Activated naive CD4-positive, alpha-beta T cell treated with anti-CD3 and anti-CD28 coated beads, Interleukin-2, amount 50 U/mL, for 72 hours (primary cell): Measurements from ENCODE around the gene VCX2. TPM values are rescaled to one million over a fixed set of nuclear protein-coding genes. Genes with fewer than 3 reads are reported as not detected.
"Not testable (repeated sequence)": the region's sequence is repeated elsewhere in the genome, so short reads cannot be mapped to it uniquely, and the experiment has no call there.

Experiments
- ATAC-seq, 2 donors: fragments of 150-1000 bp; cut with Tn5 transposase; 2 replicates each; pipeline ENCODE4 v1.10.0; 2021; ENCODE audit warnings: mild to moderate bottlenecking in 2 of 2, moderate library complexity in 2 of 2
- DNase-seq, 2 donors: peaks; one replicate each; pipeline ENCODE4 v3.0.0; 2021 to 2022; ENCODE audit warnings: low spot score in 2 of 2
- H3K27ac Mint-ChIP-seq, 2 donors: one replicate each; pipeline ENCODE4 v1.8.0; 2022; ENCODE audit warnings: mild to moderate bottlenecking in 2 of 2, mixed read lengths in 2 of 2
- H3K36me3 Mint-ChIP-seq, 2 donors: one replicate each; pipeline ENCODE4 v1.8.0; 2022; ENCODE audit warnings: mixed read lengths in 2 of 2
- H3K9me3 Mint-ChIP-seq, 2 donors: one replicate each; pipeline ENCODE4 v1.8.0; 2022; ENCODE audit warnings: mixed read lengths in 2 of 2
- total RNA-seq, 2 donors: library from RNA; stranded (reverse); gene quantifications; one replicate each; pipeline ENCODE4 v1.2.3, GENCODE V29; 2022

The VCX2 gene
- total RNA-seq, 2 donors from 2014 or later: not detected

DNA sequence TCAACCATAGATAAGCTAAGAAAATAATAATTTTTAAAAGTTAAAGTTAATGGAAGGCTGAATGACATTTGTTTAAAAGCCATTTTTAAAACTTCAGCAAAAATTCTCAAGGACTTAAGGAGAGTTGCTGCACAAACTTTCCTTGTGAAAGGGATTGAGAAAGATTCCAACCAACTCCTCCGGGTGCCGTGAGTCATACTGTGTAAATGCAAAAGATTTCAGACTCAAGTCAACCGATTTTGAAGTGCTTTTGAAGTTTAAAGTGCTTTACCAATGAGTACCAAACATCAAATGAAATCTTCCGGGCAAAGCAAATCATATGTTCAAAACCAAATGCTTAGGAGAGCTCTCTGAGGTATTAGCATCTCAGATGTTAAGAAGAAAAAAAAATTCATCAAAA lies 31.4 kb downstream of the VCX2 start:
- ATAC-seq (no peak), DNase-seq (no peak)
- Mint-ChIP-seq H3K36me3 (peaks cover 0 to under 1% of the 10 kb centered on the region in 2 donors), H3K9me3 (peaks cover 0 to under 1% of the 10 kb centered on the region in 2 donors), H3K27ac (no peak overlapping the region)

DNA sequence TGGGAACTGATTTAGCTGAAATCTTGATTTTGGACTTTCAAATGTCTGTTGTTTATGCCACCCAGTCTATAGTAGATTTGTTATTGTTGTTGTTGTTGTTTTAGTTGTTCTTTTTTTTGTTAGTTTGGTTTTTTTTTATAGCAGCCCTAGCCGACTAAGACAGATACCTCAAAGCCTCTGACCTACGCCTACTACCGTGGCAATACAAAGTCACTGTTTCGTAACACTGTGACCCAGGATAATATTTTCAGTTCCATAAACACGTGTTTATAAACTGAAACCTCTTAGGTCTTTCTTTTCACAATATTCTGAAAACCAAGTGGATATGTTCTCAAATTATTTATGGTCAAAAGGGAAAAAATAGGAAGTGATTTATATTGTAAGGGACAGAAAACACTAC lies 32.8 kb downstream of the VCX2 start:
- no peak for DNase-seq
- no peak for ATAC-seq
- Mint-ChIP-seq H3K36me3 (peaks cover 5 to 14% of the 10 kb centered on the region in 2 donors), H3K27ac (no peak overlapping the region), H3K9me3 (peaks cover 0 to 9% of the 10 kb centered on the region in 2 donors)

DNA sequence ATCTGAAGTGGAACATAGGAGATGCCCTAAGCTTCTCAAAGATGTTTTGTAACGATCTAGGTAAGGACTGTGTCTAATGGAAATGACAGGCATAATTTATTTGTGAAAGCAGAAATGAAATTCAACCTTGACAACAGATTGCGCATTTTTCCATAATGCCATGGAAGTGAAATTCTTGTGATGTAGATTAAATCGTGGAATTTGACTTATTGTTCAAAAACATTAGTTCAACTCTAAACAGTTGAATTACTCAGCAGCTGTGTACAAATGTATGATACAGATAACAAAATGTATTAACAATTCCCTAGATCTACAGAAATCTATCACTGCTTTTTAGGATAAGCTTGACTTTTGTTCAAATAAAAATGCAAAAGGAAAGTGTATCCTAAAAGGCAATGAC lies 44.4 kb downstream of the VCX2 start:
- H3K9me3 Mint-ChIP-seq: no peaks in the 10 kb centered on the region
- no peak for DNase-seq
- H3K27ac Mint-ChIP-seq: no peak overlapping the region
- no peaks in the 10 kb centered on the region for H3K36me3 Mint-ChIP-seq
- no peak for ATAC-seq

DNA sequence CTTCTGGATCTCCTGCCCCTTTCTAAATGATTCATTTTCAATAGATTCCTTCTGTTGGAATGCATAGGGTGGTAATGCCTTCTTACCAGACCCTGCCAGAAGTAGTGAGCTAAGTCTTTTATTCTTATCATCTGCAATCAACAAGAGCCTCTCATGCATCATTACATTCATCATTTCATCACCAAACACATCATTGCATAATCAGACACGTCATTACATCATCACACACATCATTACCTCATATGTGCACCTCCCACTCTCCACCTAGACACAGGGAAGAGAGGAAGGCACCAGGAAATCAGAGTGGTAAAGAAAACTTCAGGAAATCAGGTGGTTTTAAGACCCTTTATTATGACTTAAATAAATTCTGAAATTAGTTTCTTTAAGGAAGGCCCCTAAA lies 45.0 kb downstream of the VCX2 start:
- ATAC-seq (no peak), DNase-seq (no peak)
- Mint-ChIP-seq H3K27ac (no peak overlapping the region), H3K9me3 (no peaks in the 10 kb centered on the region), H3K36me3 (no peaks in the 10 kb centered on the region)

DNA sequence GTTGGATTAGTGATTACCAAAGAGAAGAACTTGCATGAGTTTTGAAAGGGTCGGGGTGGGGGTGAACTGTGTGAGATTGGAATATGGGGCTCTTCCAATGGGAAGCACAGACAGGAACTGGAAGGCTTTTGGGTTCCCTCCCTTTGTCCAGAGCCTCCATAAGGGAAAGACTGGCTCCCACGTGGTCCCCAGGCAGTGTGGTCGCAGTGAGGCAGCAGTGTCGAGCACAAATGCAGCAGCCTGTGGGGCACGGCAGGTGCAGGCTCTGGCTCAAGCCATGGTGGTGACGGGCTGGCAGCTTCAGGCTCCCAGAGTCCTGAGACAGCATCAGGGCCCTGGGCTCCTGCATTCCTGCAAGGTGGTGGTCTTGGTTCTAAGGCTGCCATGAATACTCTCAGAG lies 45.5 kb downstream of the VCX2 start:
- no peak overlapping the region for H3K27ac Mint-ChIP-seq

DNA sequence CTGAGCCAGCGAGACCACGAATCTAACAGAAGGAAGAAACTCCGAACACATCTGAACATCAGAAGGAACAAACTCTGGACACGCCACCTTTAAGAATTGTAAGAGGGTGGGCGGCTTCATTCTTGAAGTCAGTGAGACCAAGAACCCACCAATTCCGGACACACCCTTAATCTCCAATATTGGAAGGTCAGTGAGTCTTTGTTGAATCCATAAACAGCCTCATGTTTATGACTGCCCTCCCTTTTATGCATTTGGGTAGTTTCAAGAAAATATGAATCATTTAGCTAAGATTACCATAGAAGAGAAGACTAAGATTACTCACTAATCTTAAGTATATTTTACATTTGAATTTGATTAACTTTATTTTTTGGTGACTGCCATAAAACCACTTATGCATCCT lies 48.5 kb downstream of the VCX2 start:
- Mint-ChIP-seq H3K9me3 (no peaks in the 10 kb centered on the region), H3K27ac (no peak overlapping the region), H3K36me3 (no peaks in the 10 kb centered on the region)
- no peak for DNase-seq
- no peak for ATAC-seq

More for the DNA sequence above, 45.5 kb downstream of the VCX2 start:
- no peak for DNase-seq
- Mint-ChIP-seq H3K36me3 (no peaks in the 10 kb centered on the region), H3K9me3 (no peaks in the 10 kb centered on the region)
- no peak for ATAC-seq

DNA sequence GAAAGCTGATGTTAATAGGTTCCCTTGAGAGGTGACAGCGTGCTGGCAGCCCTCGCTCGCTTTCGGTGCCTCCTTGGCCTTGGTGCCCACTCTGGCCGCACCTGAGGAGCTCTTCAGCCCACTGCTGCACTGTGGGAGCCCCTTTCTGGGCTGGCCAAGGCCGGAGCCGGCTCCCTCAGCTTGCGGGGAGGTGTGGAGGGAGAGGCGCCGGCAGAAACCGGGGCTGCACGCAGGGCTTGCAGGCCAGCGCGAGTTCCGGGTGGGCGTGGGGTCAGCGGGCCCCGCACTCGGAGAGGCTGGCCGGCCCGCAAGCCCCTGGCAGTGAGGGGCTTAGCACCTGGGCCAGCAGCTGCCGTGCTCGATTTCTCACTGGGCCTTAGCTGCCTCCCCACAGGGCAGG lies 49.7 kb downstream of the VCX2 start:
- ATAC-seq, H3K36me3 Mint-ChIP-seq, DNase-seq, H3K9me3 Mint-ChIP-seq, H3K27ac Mint-ChIP-seq: not testable (repeated sequence)

Other genes with a start within 250 kb of the VCX2 start
- gene PNPLA4, start 243.9 kb downstream of the VCX2 start, total RNA-seq: 10 to 100 TPM; 11.5 to 12.0 TPM